ENCODE results near the gene GRIA4.

Gene GRIA4

DNA sequence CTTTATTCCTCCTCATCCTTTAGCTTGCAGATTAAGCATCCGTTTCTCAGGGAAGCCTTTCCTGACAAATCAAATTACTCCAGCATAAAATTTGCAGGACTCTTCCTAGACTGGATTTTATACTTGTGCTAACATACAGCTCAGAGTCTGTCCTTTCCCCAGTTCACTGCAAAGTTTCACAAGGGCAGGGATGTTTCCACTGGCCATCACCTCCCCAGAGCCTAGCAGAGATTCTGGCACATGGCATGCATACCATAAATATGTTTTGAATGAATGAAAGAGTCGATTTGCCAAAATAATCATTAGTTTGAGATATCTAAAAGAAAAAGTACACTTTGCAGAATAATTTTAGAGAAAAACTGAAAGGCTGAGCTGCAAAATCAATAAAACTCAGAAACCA is 401.6 kb downstream of the GRIA4 start:
- Histone ChIP-seq H3K9me3 (ENCODE audit: severe bottlenecking) (no peaks in the 10 kb centered on the region), H3K27me3 (ENCODE audit: insufficient read depth, low read depth, severe bottlenecking) (no peaks in the 10 kb centered on the region), H3K4me3 (ENCODE audit: low read depth, low read length) (no peak overlapping the region), H3K36me3 (peaks cover 47% of the 10 kb centered on the region), H3K27ac (no peak overlapping the region)
- TF ChIP-seq CTCF (IDR thresholded peaks at IDR 0.05; ENCODE audit: low read depth, low read length): no peak
- no peak for DNase-seq

DNA sequence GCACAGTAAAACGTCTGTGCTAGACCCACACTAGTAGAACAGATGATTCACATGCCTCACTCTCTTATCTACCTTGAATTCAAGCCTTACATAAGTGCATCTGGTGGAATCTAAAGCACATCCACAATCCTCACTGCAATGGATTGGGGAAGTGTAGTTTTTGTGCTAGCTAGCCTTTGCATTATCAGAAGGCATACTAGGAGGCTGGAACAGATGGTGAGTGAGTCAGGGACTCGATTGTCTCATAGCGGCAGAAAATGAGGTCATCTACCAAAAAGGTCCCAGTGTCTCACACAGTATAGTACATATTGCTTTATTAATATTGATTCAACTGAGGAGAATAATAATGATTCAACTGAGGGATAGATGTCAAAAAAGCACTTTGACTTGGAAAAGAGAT is 402.9 kb downstream of the GRIA4 start:
- Histone ChIP-seq H3K27me3 (ENCODE audit: insufficient read depth, low read depth, severe bottlenecking) (no peaks in the 10 kb centered on the region), H3K36me3 (peaks cover 34% of the 10 kb centered on the region), H3K4me3 (ENCODE audit: low read depth, low read length) (no peak overlapping the region), H3K27ac (no peak overlapping the region), H3K9me3 (ENCODE audit: severe bottlenecking) (no peaks in the 10 kb centered on the region)
- DNase-seq: no peak
- TF ChIP-seq CTCF (IDR thresholded peaks at IDR 0.05; ENCODE audit: low read depth, low read length): no peak

GRCh38 chr11:106014035-106014434 is 404.2 kb downstream of the GRIA4 start:
- no peaks in the 10 kb centered on the region for H3K9me3 ChIP-seq (ENCODE audit: severe bottlenecking)
- H3K4me3 ChIP-seq (ENCODE audit: low read depth, low read length): no peak overlapping the region
- H3K27ac ChIP-seq: no peak overlapping the region
- no peak for DNase-seq
- H3K27me3 ChIP-seq (ENCODE audit: insufficient read depth, low read depth, severe bottlenecking): no peaks in the 10 kb centered on the region
- no peak for TF ChIP-seq CTCF (IDR thresholded peaks at IDR 0.05; ENCODE audit: low read depth, low read length)
- peaks cover 22% of the 10 kb centered on the region for H3K36me3 ChIP-seq

DNA sequence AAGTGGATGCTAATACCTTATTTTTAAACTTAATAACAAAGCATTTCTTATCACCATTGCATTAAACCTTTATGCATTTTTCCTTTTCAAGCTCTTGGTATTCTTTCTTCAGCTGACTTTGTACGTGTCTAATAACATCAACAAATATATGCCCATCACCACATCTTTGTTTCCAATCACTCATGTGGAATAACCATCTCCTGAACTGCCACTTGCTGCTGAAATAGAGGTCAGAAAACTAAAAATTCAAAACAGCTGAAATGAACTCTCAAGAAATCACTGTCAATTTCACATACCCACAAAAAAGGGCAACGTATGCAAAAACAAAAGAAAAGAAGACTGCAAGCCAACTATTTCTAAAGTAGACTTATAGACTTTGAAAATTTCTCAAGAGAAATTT is 404.7 kb downstream of the GRIA4 start:
- peaks cover 17% of the 10 kb centered on the region for H3K36me3 ChIP-seq
- no peaks in the 10 kb centered on the region for H3K9me3 ChIP-seq (ENCODE audit: severe bottlenecking)
- no peaks in the 10 kb centered on the region for H3K27me3 ChIP-seq (ENCODE audit: insufficient read depth, low read depth, severe bottlenecking)
- H3K4me3 ChIP-seq (ENCODE audit: low read depth, low read length): no peak overlapping the region
- no peak overlapping the region for H3K27ac ChIP-seq
- no peak for TF ChIP-seq CTCF (IDR thresholded peaks at IDR 0.05; ENCODE audit: low read depth, low read length)
- DNase-seq: no peak

GRCh38 chr11:106015066-106015465 is 405.2 kb downstream of the GRIA4 start:
- no peak for TF ChIP-seq CTCF (IDR thresholded peaks at IDR 0.05; ENCODE audit: low read depth, low read length)
- DNase-seq: no peak
- Histone ChIP-seq H3K27ac (no peak overlapping the region), H3K36me3 (peaks cover 13% of the 10 kb centered on the region), H3K4me3 (ENCODE audit: low read depth, low read length) (no peak overlapping the region), H3K27me3 (ENCODE audit: insufficient read depth, low read depth, severe bottlenecking) (no peaks in the 10 kb centered on the region), H3K9me3 (ENCODE audit: severe bottlenecking) (no peaks in the 10 kb centered on the region)

- no peak for DNase-seq
- Histone ChIP-seq H3K27me3 (ENCODE audit: insufficient read depth, low read depth, severe bottlenecking) (no peaks in the 10 kb centered on the region), H3K27ac (no peak overlapping the region), H3K9me3 (ENCODE audit: severe bottlenecking) (no peaks in the 10 kb centered on the region), H3K4me3 (ENCODE audit: low read depth, low read length) (no peak overlapping the region), H3K36me3 (peaks cover 4% of the 10 kb centered on the region)
- no peak for TF ChIP-seq CTCF (IDR thresholded peaks at IDR 0.05; ENCODE audit: low read depth, low read length)
Observed at GRCh38 chr11:106017093-106017492, 407.2 kb downstream of the GRIA4 start.
